ENCODE results near the gene SFR1. TPM values are rescaled to one million over a fixed set of nuclear protein-coding genes. Genes with fewer than 3 reads are reported as not detected.
A peak's percentile ranks its signal among the peaks of the same experiment; 100 is the strongest.

The SFR1 gene
- polyA plus RNA-seq (ENCODE audit: insufficient read length), result 11.9 TPM
- long read RNA-seq, donor 1, transcript SFR1-202 (4 exons, 1,503 nt), result major isoform, 5 of 8 reads
- long read RNA-seq, donor 1, partial matches to known transcripts, result 0 of 8 reads
- long read RNA-seq, donor 1, other reads (novel, unspliced or antisense), result 0 of 8 reads
- long read RNA-seq, donor 2, transcript SFR1-202 (4 exons, 1,503 nt), result major isoform, 5 of 7 reads
- long read RNA-seq, donor 2, partial matches to known transcripts, result 0 of 7 reads
- long read RNA-seq, donor 2, other reads (novel, unspliced or antisense), result 0 of 7 reads
- long read RNA-seq, donor 3, partial matches to known transcripts, result 0 of 4 reads
- long read RNA-seq, donor 3, other reads (novel, unspliced or antisense), result 0 of 4 reads
- long read RNA-seq, donor 4, result 0 reads
- long read RNA-seq, donor 5, transcript SFR1-201 (4 exons, 1,438 nt), result major isoform, 7 of 11 reads
- long read RNA-seq, donor 5, partial matches to known transcripts, result 0 of 11 reads
- long read RNA-seq, donor 5, other reads (novel, unspliced or antisense), result 0 of 11 reads
- long read RNA-seq, donor 6, transcript SFR1-202 (4 exons, 1,503 nt), result major isoform, 5 of 10 reads
- long read RNA-seq, donor 6, transcript SFR1-201 (4 exons, 1,438 nt), result major isoform, 5 of 10 reads
- long read RNA-seq, donor 6, partial matches to known transcripts, result 0 of 10 reads
- long read RNA-seq, donor 6, other reads (novel, unspliced or antisense), result 0 of 10 reads
- long read RNA-seq, donor 7, partial matches to known transcripts, result 0 of 5 reads
- long read RNA-seq, donor 7, other reads (novel, unspliced or antisense), result 0 of 5 reads
- long read RNA-seq, donor 8, partial matches to known transcripts, result 0 of 5 reads
- long read RNA-seq, donor 8, other reads (novel, unspliced or antisense), result 0 of 5 reads

- DNase-seq, result peak; percentile 98
Measured at GRCh38 chr10:104121485-104122224, at the start of gene SFR1. SFR1 (plus strand) TSS chr10:104122171; CDS start chr10:104122184, 13 bp downstream.

GRCh38 chr10:104072786-104073185 is 49.2 kb upstream of the SFR1 start:
- no peak for DNase-seq

- no peak for DNase-seq
Measured at GRCh38 chr10:104074505-104074904, 47.5 kb upstream of the SFR1 start.

GRCh38 chr10:104076743-104077160 is 45.2 kb upstream of the SFR1 start:
- peak; percentile 64 for DNase-seq

GRCh38 chr10:104077247-104077646 is 44.7 kb upstream of the SFR1 start:
- DNase-seq, result no peak

GRCh38 chr10:104077663-104078151 is 44.3 kb upstream of the SFR1 start:
- no peak for DNase-seq

GRCh38 chr10:104080762-104081161 is 41.2 kb upstream of the SFR1 start:
- DNase-seq, result no peak

GRCh38 chr10:104081998-104082397 is 40.0 kb upstream of the SFR1 start:
- DNase-seq, result no peak

GRCh38 chr10:104084482-104085142 is 37.4 kb upstream of the SFR1 start:
- no peak for DNase-seq

- no peak for DNase-seq
Measured at GRCh38 chr10:104085801-104086400, 36.1 kb upstream of the SFR1 start, which contains the start of gene COL17A1. COL17A1 (minus strand) TSS chr10:104085880; CDS start chr10:104080673, 5,207 bp downstream.

- no peak for DNase-seq
Measured at GRCh38 chr10:104088239-104088638, 33.7 kb upstream of the SFR1 start.

- no peak for DNase-seq
Measured at GRCh38 chr10:104089621-104090020, 32.4 kb upstream of the SFR1 start.

- DNase-seq, result no peak
Measured at GRCh38 chr10:104090611-104091010, 31.4 kb upstream of the SFR1 start.

GRCh38 chr10:104092749-104093148 is 29.2 kb upstream of the SFR1 start:
- DNase-seq, result no peak

GRCh38 chr10:104096692-104097091 is 25.3 kb upstream of the SFR1 start:
- no peak for DNase-seq

GRCh38 chr10:104098358-104098925 is 23.5 kb upstream of the SFR1 start:
- DNase-seq, result no peak

- no peak for DNase-seq
Measured at GRCh38 chr10:104099269-104099668, 22.7 kb upstream of the SFR1 start.

- no peak for DNase-seq
Measured at GRCh38 chr10:104099941-104100340, 22.0 kb upstream of the SFR1 start.

GRCh38 chr10:104100795-104101194 is 21.2 kb upstream of the SFR1 start:
- no peak for DNase-seq

GRCh38 chr10:104101902-104102301 is 20.1 kb upstream of the SFR1 start:
- no peak for DNase-seq

GRCh38 chr10:104103956-104104355 is 18.0 kb upstream of the SFR1 start:
- no peak for DNase-seq
